HCT116 (cell line): ENCODE measurements around the gene CCDC183. TPM values are rescaled to one million over a fixed set of nuclear protein-coding genes. Genes with fewer than 3 reads are reported as not detected.

Experiments used
- ATAC-seq: fragments of 200-7000 bp; cut with Tn5 transposase; 2 replicates; pipeline ENCODE4 v1.9.1; 2020; ENCODE audit warnings: mild to moderate bottlenecking, moderate library complexity
- BruUV-seq: library from RNA; stranded (reverse); fragments of 400-500 nt; replicated peaks from 2 replicates; lab custom pipeline; 2021; lab: Mats Ljungman, UMichigan
- CTCF ChIA-PET: fragments of 300-600 bp; sonication (Branson Sonifier 250); formaldehyde crosslinking; loops from one replicate; lab custom pipeline; 2021; ENCODE audit warnings: antibody characterized with exemption; lab: Charles Lee
- POLR2A ChIA-PET: fragments of 300-600, 350-600 bp; sonication (Branson Sonifier 250); formaldehyde crosslinking; loops from one replicate; lab custom pipeline; 2021; ENCODE audit warnings: antibody characterized with exemption; lab: Charles Lee
- RAD21 ChIA-PET, 2 experiments: fragments of 300-600 bp; sonication (Branson Sonifier 250); formaldehyde crosslinking; loops; one replicate each; lab custom pipeline; 2023; ENCODE audit warnings: low total read pairs in 2 of 2; ENCODE audit not compliant: uncharacterized antibody in 2 of 2, unreplicated experiment in 2 of 2, low non-redundant PET in 1 of 2; lab: Charles Lee
- DNase-seq: peaks from one replicate; pipeline ENCODE4 v3.0.0-alpha.2; 2010; ENCODE audit warnings: low read depth, low spot score
- H2AFZ ChIP-seq: fragments of 200-600 bp; shearing (Covaris generic), sonication (generic); 2 replicates; pipeline ENCODE4 v1.6.1; 2017; ENCODE audit warnings: low read depth, mixed run types, mixed read lengths, antibody characterized with exemption, low read length; ENCODE audit not compliant: poor library complexity, severe bottlenecking
- H3K27ac ChIP-seq: 2 replicates; pipeline ENCODE4 v1.5.1; 2012; ENCODE audit warnings: low read depth, low read length
- H3K27me3 ChIP-seq: fragments of 200-600 bp; sonication (generic); 2 replicates; pipeline ENCODE4 v1.6.1; 2016; ENCODE audit warnings: mixed run types, low read length, mixed read lengths; ENCODE audit not compliant: insufficient read depth
- H3K36me3 ChIP-seq, 2 experiments: fragments of 200-500 bp in 1 of 2; fragments of 200-600 bp in 1 of 2; sonication (Bioruptor generic) in 1 of 2; sonication (generic) in 1 of 2; 2 replicates each; pipeline versions ENCODE4 v1.5.1 to v1.6.1; 2014 to 2016; ENCODE audit warnings: low read length in 2 of 2, inconsistent platforms in 1 of 2, mixed read lengths in 1 of 2, mixed run types in 1 of 2; ENCODE audit not compliant: insufficient read depth in 2 of 2, control insufficient read depth in 1 of 2
- H3K4me1 ChIP-seq, 2 experiments: fragments of 200-600 bp in 1 of 2; sonication (generic) in 1 of 2; 2 replicates each; pipeline versions ENCODE4 v1.5.1 to v1.6.1; 2012 to 2017; ENCODE audit warnings: low read length in 2 of 2, inconsistent platforms in 1 of 2, mild to moderate bottlenecking in 1 of 2, mixed read lengths in 1 of 2, mixed run types in 1 of 2, moderate library complexity in 1 of 2; ENCODE audit not compliant: insufficient read depth in 2 of 2, control insufficient read depth in 1 of 2
- H3K4me2 ChIP-seq: fragments of 200-600 bp; sonication (generic); 2 replicates; pipeline ENCODE4 v1.6.1; 2017; ENCODE audit warnings: mixed run types, low read length, mixed read lengths
- H3K4me3 ChIP-seq, 2 experiments: fragments of 200-600 bp in 1 of 2; sonication (generic) in 1 of 2; replicated peaks in 1 of 2; 2 replicates each; pipeline ENCODE4 v1.5.1; 2011 to 2016; ENCODE audit warnings: low read length in 2 of 2, control low read depth in 1 of 2, low read depth in 1 of 2, mild to moderate bottlenecking in 1 of 2, mixed read lengths in 1 of 2, mixed run types in 1 of 2
- H3K79me2 ChIP-seq: fragments of 200-600 bp; sonication (generic); 2 replicates; pipeline ENCODE4 v1.6.1; 2017; ENCODE audit warnings: mild to moderate bottlenecking, mixed run types, low read length, moderate library complexity, mixed read lengths; ENCODE audit not compliant: insufficient read depth
- H3K9ac ChIP-seq: fragments of 200-600 bp; sonication (generic); 2 replicates; pipeline ENCODE4 v1.6.1; 2016; ENCODE audit warnings: low read length, mixed read lengths
- H3K9me2 ChIP-seq: fragments of 200-600 bp; sonication (generic), shearing (Covaris generic); 2 replicates; pipeline ENCODE4 v1.6.1; 2017; ENCODE audit warnings: mixed run types, mild to moderate bottlenecking, moderate library complexity; ENCODE audit not compliant: insufficient read depth
- H3K9me3 ChIP-seq, 2 experiments: fragments of 200-500 bp in 1 of 2; fragments of 200-600 bp in 1 of 2; sonication (Bioruptor generic) in 1 of 2; sonication (generic) in 1 of 2; 2 replicates each; pipeline ENCODE4 v1.6.1; 2014 to 2017; ENCODE audit warnings: low read length in 2 of 2, mixed read lengths in 2 of 2, inconsistent platforms in 1 of 2, low read depth in 1 of 2, mild to moderate bottlenecking in 1 of 2, mixed run types in 1 of 2, moderate library complexity in 1 of 2; ENCODE audit not compliant: control insufficient read depth in 1 of 2, insufficient read depth in 1 of 2
- H4K20me1 ChIP-seq: fragments of 200-600 bp; sonication (generic), shearing (Covaris generic); 2 replicates; pipeline ENCODE4 v1.6.1; 2017; ENCODE audit warnings: mixed run types, mild to moderate bottlenecking, moderate library complexity; ENCODE audit not compliant: insufficient read depth
- ATF3 ChIP-seq: IDR thresholded peaks from 2 replicates; pipeline ENCODE4 v1.6.1; 2012
- CBX3 ChIP-seq: IDR thresholded peaks from 2 replicates; pipeline ENCODE4 v1.6.1; 2012; ENCODE audit warnings: low read depth
- CEBPB ChIP-seq: IDR thresholded peaks from 2 replicates; pipeline ENCODE4 v1.6.1; 2012; ENCODE audit warnings: low read depth
- CTCF ChIP-seq, 3 experiments: fragments of 200-600 bp in 1 of 3; sonication (generic) in 1 of 3; IDR thresholded peaks in 2 of 3; conservative IDR thresholded peaks in 1 of 3; 2 replicates each; pipeline ENCODE4 v1.5.1; 2012 to 2017; ENCODE audit warnings: low read depth in 2 of 3, low read length in 2 of 3, antibody characterized with exemption in 1 of 3, borderline replicate concordance in 1 of 3, control low read depth in 1 of 3, mild to moderate bottlenecking in 1 of 3, mixed read lengths in 1 of 3, mixed run types in 1 of 3, moderate library complexity in 1 of 3; ENCODE audit not compliant: insufficient read depth in 1 of 3
- EGR1 ChIP-seq: IDR thresholded peaks from 2 replicates; pipeline ENCODE4 v1.6.1; 2012; ENCODE audit warnings: low read depth
- ELF1 ChIP-seq: IDR thresholded peaks from 2 replicates; pipeline ENCODE4 v1.6.1; 2012; ENCODE audit warnings: low read depth, borderline replicate concordance
- EZH2 ChIP-seq: fragments of 200-600 bp; sonication (generic); IDR thresholded peaks from 2 replicates; pipeline ENCODE4 v1.6.1; 2017; ENCODE audit warnings: antibody characterized with exemption, mixed run types
- EZH2phosphoT487 ChIP-seq: fragments of 200-600 bp; IDR thresholded peaks from 2 replicates; pipeline ENCODE4 v1.6.1; 2018; ENCODE audit warnings: antibody characterized with exemption, borderline replicate concordance
- FOSL1 ChIP-seq: IDR thresholded peaks from 2 replicates; pipeline ENCODE4 v1.6.1; 2012; ENCODE audit warnings: low read depth
- JUND ChIP-seq: IDR thresholded peaks from 2 replicates; pipeline ENCODE4 v1.6.1; 2012
- MAX ChIP-seq: IDR thresholded peaks from 2 replicates; pipeline ENCODE4 v1.6.1; 2012
- POLR2A ChIP-seq: IDR thresholded peaks from 2 replicates; pipeline ENCODE4 v1.7.0; 2011; ENCODE audit warnings: borderline replicate concordance; ENCODE audit not compliant: insufficient read depth, insufficient read length; ENCODE audit errors: extremely low read depth
- POLR2AphosphoS5 ChIP-seq: IDR thresholded peaks from 2 replicates; pipeline ENCODE4 v1.6.1; 2011; ENCODE audit warnings: mild to moderate bottlenecking, low read depth, low read length, moderate library complexity
- REST ChIP-seq: IDR thresholded peaks from 2 replicates; pipeline ENCODE4 v1.6.1; 2012; ENCODE audit warnings: low read depth
- SIN3A ChIP-seq: IDR thresholded peaks from 2 replicates; pipeline ENCODE4 v1.6.1; 2012; ENCODE audit warnings: low read depth
- SP1 ChIP-seq: IDR thresholded peaks from 2 replicates; pipeline ENCODE4 v1.6.1; 2012; ENCODE audit warnings: low read depth
- SRF ChIP-seq: IDR thresholded peaks from 2 replicates; pipeline ENCODE4 v1.6.1; 2012; ENCODE audit warnings: low read depth
- YY1 ChIP-seq: IDR thresholded peaks from 2 replicates; pipeline ENCODE4 v1.6.1; 2011; ENCODE audit warnings: low read length, low read depth, moderate library complexity, mild to moderate bottlenecking; ENCODE audit not compliant: insufficient replicate concordance; ENCODE audit errors: extremely low read depth
- ZBTB33 ChIP-seq: IDR thresholded peaks from 2 replicates; pipeline ENCODE4 v1.6.1; 2011; ENCODE audit warnings: mild to moderate bottlenecking, low read length, moderate library complexity; ENCODE audit not compliant: insufficient replicate concordance; ENCODE audit errors: extremely low read depth
- ZNF274 ChIP-seq: fragments of 200-500 bp; sonication (Bioruptor generic); IDR thresholded peaks from 2 replicates; pipeline ENCODE4 v1.6.1; 2014; ENCODE audit warnings: mild to moderate bottlenecking, low read depth, low read length, inconsistent platforms
- intact Hi-C: fragments of 100-400 bp; cut with micrococcal nuclease; formaldehyde crosslinking; loops from 2 replicates; pipeline ENCODE4 v1.10.0; 2022
- total RNA-seq: library from RNA; stranded (reverse); gene quantifications from one replicate; pipeline ENCODE4 v1.2.1, GENCODE V29; 2021; ENCODE audit not compliant: unreplicated experiment

Gene CCDC183
- total RNA-seq, 1 experiment from 2014 or later: 2.8 TPM

- no peaks in the 10 kb centered on the region for H3K36me3 ChIP-seq
- no peak for TF ChIP-seq FOSL1
- TF ChIP-seq ZNF274: no peak
- TF ChIP-seq POLR2AphosphoS5: no peak
- TF ChIP-seq SP1: no peak
- no peak for TF ChIP-seq EZH2phosphoT487
- no peak for TF ChIP-seq MAX
- no peak for TF ChIP-seq POLR2A
- no peak for TF ChIP-seq ZBTB33
- TF ChIP-seq EZH2: no peak
- no peak for TF ChIP-seq EGR1
- TF ChIP-seq SIN3A: no peak
- TF ChIP-seq SRF: no peak
- TF ChIP-seq JUND: no peak
- no peak for TF ChIP-seq YY1
- no peak for TF ChIP-seq CEBPB
- no peak for TF ChIP-seq ELF1
- no peak for TF ChIP-seq ATF3
- TF ChIP-seq REST: no peak
- no peak for TF ChIP-seq CBX3
- TF ChIP-seq CTCF (IDR thresholded peaks at IDR 0.05 in 2 of 3, conservative IDR thresholded peaks at IDR 0.05 in 1 of 3; ENCODE audit: borderline replicate concordance in 1 of 3, insufficient read depth in 1 of 3, low read depth in 2 of 3, low read length in 2 of 3): no peak
- ChIA-PET RAD21 (no interaction called here), POLR2A (no interaction called here), CTCF (no interaction called here)
- H2AFZ ChIP-seq: no peak overlapping the region
- intact Hi-C loops: no loop called here
- H4K20me1 ChIP-seq: no peaks in the 10 kb centered on the region
- H3K4me1 ChIP-seq: peaks cover 0 to 3% of the 10 kb centered on the region in 2 experiments; a peak in 1 of 4 replicates
- H3K9ac ChIP-seq: no peak overlapping the region
- H3K27me3 ChIP-seq: no peaks in the 10 kb centered on the region
- peaks cover 6 to 16% of the 10 kb centered on the region in 2 experiments; a peak in 2 of 4 replicates for H3K9me3 ChIP-seq
- H3K4me2 ChIP-seq: no peak overlapping the region
- no peaks in the 10 kb centered on the region for H3K9me2 ChIP-seq
- ATAC-seq (no peak), DNase-seq (no peak)
- BruUV-seq: no TSS peak
- no peaks in the 10 kb centered on the region for H3K79me2 ChIP-seq
- H3K4me3 ChIP-seq: no peak overlapping the region
- H3K27ac ChIP-seq: no peak overlapping the region
Measured at GRCh38 chr9:136774416-136775045, 21.6 kb upstream of the CCDC183 start.
